NCI-H146 treated with DMSO at 0.1 percent for 48 hours (cell line): Measurements from ENCODE around the gene PLEKHA6.

Source experiments
- DNase-seq: peaks from one replicate; lab custom pipeline; 2025; ENCODE audit not compliant: unreplicated experiment; lab: John Stamatoyannopoulos, UW

PLEKHA6 gene

DNA sequence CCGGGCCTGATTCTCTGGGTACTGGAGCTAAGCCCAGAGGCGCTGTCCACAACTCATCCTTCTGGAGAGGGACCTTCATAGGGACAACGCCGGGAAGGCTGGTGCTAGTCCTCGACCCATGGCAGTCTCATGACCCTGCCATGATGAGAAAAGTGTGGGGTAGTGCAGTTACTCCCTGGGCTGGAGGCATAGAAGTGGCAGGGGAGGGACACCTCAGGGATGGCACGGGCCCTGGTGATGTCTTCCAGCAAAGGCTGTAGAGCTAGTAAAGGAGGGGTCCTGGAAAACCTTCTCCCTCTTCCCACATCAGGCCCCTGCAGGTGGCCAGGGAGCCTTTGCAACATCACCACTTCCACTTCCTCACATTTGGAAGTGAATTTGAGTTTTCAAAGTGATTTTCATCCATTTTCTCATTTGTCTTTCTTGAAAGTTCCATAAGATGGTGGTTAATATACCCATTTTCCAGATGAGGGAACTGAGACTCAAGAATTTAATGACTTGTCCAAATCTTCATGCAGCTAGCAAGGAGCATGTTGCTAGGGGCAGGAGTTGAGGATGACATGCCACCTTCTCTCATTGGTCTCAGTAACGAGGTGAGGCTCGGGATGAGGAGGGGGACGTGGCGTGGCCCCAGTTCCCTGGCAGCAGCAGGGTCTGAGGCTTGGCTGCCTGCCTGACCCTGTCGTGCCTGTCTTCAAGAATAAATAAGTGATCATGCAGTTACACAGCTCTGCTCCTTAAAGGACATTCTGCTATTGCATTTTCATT lies 142.7 kb downstream of the PLEKHA6 start:
- no peak for DNase-seq

- no peak for DNase-seq
Measured at GRCh38 chr1:204216236-204216635, 143.5 kb downstream of the PLEKHA6 start.

- peak; percentile 42 for DNase-seq
Measured at GRCh38 chr1:204213668-204214662, 145.8 kb downstream of the PLEKHA6 start, which contains the start of gene GOLT1A. TSS of gene GOLT1A (minus strand) at chr1:204213988. CDS start at chr1:204213906, 82 bp downstream.

GRCh38 chr1:204212715-204213114 lies 147.0 kb downstream of the PLEKHA6 start:
- no peak for DNase-seq

- DNase-seq = no peak
Measured at GRCh38 chr1:204211046-204211445, 148.7 kb downstream of the PLEKHA6 start.

GRCh38 chr1:204207136-204207616 lies 152.6 kb downstream of the PLEKHA6 start:
- DNase-seq = peak; percentile 15

GRCh38 chr1:204206121-204206520 lies 153.6 kb downstream of the PLEKHA6 start:
- no peak for DNase-seq

DNA sequence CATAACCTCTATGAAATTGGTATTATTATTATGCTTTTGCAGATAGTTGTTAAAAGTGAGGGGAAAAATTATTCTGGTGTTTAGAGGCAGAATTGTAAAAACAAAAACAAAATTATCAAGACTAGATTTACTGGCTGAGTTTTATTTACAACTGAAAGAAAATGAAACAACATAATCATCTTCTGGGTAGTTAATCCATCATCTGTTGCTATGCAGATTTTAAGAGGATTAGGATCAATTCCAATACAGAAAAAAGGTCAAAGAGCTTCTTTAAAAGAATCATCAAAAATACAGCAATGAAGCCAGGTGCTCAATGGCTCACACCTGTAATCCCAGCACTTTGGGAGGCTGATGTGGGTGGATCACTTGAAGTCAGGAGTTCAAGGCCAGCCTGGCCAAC lies 154.2 kb downstream of the PLEKHA6 start:
- no peak for DNase-seq

GRCh38 chr1:204204944-204205343 lies 154.8 kb downstream of the PLEKHA6 start:
- DNase-seq = no peak

DNA sequence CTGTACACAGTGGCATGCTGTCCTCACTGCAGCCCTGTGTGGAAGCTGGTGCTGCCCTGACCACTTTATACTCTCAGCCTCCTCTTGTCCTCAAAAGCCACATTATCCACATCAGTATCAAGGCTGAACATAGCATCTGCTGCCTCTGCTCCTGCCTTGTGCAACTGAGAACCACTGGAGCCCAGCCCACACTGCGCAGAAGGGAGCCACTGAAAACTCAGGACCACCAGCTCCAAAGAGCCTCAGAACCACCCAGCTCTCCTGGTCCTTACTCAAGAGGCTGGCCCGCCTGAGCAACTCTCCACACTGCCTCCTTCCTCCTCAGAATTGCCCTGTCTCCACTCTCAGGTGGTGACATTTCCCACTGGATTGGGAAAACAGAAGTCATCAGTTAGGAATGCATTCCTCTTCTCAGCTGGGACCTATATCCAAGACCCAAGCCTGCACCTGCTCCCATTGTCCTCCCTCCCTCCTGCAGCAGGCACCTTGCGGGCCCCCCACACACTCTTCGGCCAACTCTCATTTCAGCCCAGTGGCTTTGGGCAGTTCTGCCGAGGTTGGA lies 156.4 kb downstream of the PLEKHA6 start:
- no peak for DNase-seq

DNA sequence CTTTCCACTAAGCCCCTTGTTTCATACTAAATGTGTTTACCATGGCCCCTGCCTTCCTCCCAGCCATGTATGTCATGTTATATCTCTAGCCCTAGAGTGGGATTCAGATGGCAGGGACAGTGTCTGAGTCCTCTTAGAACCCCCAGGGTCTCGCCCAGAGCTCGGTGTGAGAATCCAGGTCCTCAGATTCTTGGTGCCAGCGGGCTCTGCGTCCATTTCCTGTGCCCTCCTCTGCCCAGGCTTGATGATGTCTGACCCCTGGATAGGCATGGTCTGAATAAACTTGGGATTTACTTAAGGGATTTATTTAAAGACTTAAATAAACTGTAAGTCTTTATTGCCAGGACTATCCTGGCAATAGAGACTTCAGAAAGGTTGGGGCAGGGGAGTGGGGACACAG lies 157.2 kb downstream of the PLEKHA6 start:
- DNase-seq = no peak

DNA sequence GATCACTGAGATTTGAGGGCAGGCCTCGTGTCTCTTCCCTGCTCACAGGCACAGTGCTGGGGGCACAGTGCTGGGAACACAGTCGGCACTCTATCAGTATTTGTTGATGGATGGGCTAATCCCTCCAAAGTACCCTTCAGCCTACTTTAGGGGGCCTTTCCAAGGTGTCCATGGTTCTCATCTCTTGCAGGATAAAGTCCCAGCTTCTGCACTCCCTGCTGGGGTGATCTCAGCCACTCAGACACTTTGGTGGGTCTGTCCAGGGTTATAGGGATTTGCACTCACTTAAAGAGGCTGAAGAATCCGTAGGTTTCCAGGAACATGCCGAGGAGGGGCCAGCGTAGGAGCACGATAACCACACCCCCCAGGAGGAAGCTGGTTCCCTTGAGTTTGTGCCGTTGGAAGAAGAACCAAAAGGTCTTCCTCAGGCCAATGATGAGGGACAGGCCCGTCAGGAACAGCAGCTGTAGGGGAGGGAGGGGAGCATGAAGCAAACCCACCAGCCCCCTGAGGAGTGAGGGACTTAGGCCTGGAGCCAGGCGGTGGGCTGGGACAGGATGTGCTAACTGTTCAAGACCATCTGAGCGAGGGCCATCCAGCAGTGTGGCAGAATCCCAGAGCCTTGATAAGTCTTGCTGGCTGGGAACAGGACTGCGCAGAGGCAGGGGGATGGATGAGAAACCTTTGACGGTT lies 158.2 kb downstream of the PLEKHA6 start:
- no peak for DNase-seq

GRCh38 chr1:204199579-204199978 lies 160.2 kb downstream of the PLEKHA6 start:
- DNase-seq = no peak

- DNase-seq = no peak
Measured at GRCh38 chr1:204198348-204199340, 161.1 kb downstream of the PLEKHA6 start.

- DNase-seq = no peak
Measured at GRCh38 chr1:204197068-204197467, 162.7 kb downstream of the PLEKHA6 start.

DNA sequence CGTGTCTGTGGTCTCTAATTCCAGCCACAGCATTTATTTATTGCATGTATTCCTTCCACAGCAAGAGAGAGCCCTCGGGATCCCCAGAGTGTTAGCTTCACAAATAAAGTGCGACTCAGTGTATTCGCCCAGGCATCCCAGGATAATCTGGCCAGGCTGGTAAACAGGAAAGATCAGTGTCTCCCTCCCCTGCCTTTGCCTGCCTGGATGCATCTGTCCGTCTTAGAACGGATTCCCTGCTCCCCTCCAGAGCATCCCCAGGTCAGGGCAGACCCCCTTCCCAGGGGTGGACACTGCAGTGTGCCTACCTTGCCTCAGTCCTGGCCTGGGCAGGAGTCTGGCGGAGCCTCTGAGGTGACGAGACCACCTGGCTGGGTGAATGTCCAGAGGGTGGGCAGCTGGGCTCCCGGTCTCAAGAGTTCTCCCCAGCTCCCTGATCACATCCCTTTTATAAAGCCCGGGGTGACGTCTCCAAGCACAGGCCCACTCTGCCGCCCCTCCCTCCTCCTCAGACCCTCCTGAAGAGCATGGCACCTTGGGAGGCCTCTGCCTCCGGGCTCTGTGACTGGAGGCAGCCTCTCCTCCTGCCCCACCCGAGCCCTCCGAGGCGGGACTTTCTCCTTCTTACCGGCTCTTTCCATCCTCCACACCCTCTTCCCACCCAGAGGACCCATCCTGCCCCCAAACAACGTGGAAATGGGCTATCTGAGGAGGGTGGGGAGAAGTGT lies 163.5 kb downstream of the PLEKHA6 start, which contains the start of gene KISS1:
Gene KISS1 (minus strand): TSS at position 424 of the 728 bp plus-strand sequence. CDS start 3,615 bp downstream, outside the sequence.
- DNase-seq = no peak

DNA sequence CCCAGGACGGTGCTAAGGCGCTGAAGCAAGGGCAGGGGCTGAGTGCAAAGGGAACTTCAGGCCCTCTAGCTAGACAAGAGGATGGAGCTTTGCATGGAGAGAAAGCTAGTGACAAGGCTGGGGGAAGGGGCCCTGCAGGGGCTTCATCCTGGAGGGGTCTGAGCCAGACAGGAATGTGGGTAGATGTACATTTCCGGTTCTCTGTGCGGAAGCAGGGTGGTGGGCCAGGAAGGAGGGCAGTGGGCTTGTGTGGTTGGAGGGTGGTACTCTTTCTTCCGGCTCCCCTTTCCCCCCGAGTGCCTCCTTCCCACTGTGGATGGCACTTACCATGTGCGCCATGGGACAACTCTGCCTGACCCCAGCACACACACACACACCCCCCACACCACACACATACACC lies 165.0 kb downstream of the PLEKHA6 start:
- DNase-seq = no peak

DNA sequence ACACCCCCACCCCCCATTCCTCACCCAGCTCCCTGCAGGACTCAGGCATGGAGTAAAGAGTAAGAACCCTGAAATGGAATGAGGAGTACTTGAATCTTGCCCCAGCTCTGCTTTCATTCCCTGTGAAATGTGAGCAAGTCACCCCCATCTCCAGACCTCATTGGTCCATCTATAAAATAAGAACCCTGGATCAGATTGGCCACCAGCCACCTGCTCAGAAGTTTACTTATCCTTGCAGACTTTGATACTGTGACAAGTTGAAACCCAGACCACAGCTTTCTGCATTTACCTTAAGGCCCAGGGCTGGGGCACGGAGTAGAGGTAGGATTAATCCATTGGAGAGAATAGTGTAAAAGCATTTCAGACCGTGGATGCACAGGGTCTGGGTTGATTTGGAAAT lies 165.6 kb downstream of the PLEKHA6 start:
- no peak for DNase-seq
